Loucy (cell line): ENCODE data around the gene GPR39.

Source experiments
- H2AFZ ChIP-seq: fragments of 200-600 bp; sonication (generic); 2 replicates; pipeline ENCODE4 v1.6.0; 2016; ENCODE audit warnings: antibody characterized with exemption, mild to moderate bottlenecking, low read length, moderate library complexity
- H3F3A ChIP-seq: fragments of 200-600 bp; 2 replicates; pipeline ENCODE4 v1.6.0; 2016; ENCODE audit warnings: antibody characterized with exemption, low read depth, mild to moderate bottlenecking
- H3K27me3 ChIP-seq: fragments of 200-600 bp; sonication (generic); 2 replicates; pipeline ENCODE4 v1.6.1; 2014; ENCODE audit warnings: low read length, mild to moderate bottlenecking; ENCODE audit not compliant: insufficient read depth, poor library complexity, severe bottlenecking
- H3K36me3 ChIP-seq: fragments of 200-600 bp; sonication (generic); 2 replicates; pipeline ENCODE4 v1.6.1; 2016; ENCODE audit warnings: low read length; ENCODE audit not compliant: insufficient read depth
- H3K4me1 ChIP-seq: fragments of 200-600 bp; sonication (generic); 2 replicates; pipeline ENCODE4 v1.5.1; 2014; ENCODE audit warnings: low read length, mild to moderate bottlenecking; ENCODE audit not compliant: insufficient read depth, poor library complexity, severe bottlenecking
- H3K4me2 ChIP-seq: fragments of 200-600 bp; sonication (generic); 2 replicates; pipeline ENCODE4 v1.6.0; 2014; ENCODE audit warnings: antibody characterized with exemption, low read length, low read depth, mild to moderate bottlenecking; ENCODE audit not compliant: poor library complexity, severe bottlenecking
- H3K4me3 ChIP-seq: fragments of 200-600 bp; sonication (generic); 2 replicates; pipeline ENCODE4 v1.5.1; 2014; ENCODE audit warnings: low read length, mild to moderate bottlenecking, mixed read lengths; ENCODE audit not compliant: poor library complexity, severe bottlenecking
- H3K79me2 ChIP-seq: fragments of 200-600 bp; sonication (generic); 2 replicates; pipeline ENCODE4 v1.6.1; 2014; ENCODE audit warnings: low read length; ENCODE audit not compliant: insufficient read depth
- H3K9ac ChIP-seq: fragments of 200-600 bp; sonication (generic); 2 replicates; pipeline ENCODE4 v1.6.0; 2014; ENCODE audit warnings: mild to moderate bottlenecking, low read depth, low read length, moderate library complexity; ENCODE audit not compliant: poor library complexity, severe bottlenecking
- H3K9me2 ChIP-seq: fragments of 200-600 bp; sonication (generic); replicated peaks from 2 replicates; pipeline ENCODE4 v1.6.1; 2016; ENCODE audit warnings: low read depth, low read length, mixed read lengths
- H3K9me3 ChIP-seq: fragments of 200-600 bp; sonication (generic); 2 replicates; pipeline ENCODE4 v1.6.1; 2014; ENCODE audit warnings: mild to moderate bottlenecking, antibody characterized with exemption, low read length, low read depth; ENCODE audit not compliant: insufficient read depth
- H4K20me1 ChIP-seq: fragments of 200-600 bp; sonication (generic); 2 replicates; pipeline ENCODE4 v1.6.0; 2014; ENCODE audit warnings: antibody characterized with exemption, low read length, mild to moderate bottlenecking; ENCODE audit not compliant: insufficient read depth, poor library complexity, severe bottlenecking
- EZH2phosphoT487 ChIP-seq: fragments of 200-600 bp; IDR thresholded peaks from 2 replicates; pipeline ENCODE4 v1.6.1; 2018; ENCODE audit warnings: antibody characterized with exemption, mild to moderate bottlenecking, moderate library complexity, borderline replicate concordance
- TF ChIP-seq, protein P1 (sequence below): fragments of 200-600 bp; sonication (generic); conservative IDR thresholded peaks from 2 replicates; pipeline ENCODE4 v1.5.1; 2014; ENCODE audit warnings: mild to moderate bottlenecking, antibody characterized with exemption, low read length

GPR39 gene

GRCh38 chr2:132656266-132656975 lies 239.8 kb downstream of the GPR39 start:
- Histone ChIP-seq H3K79me2 (no peaks in the 10 kb centered on the region), H3K9me2 (no peaks in the 10 kb centered on the region), H3F3A (no peaks in the 10 kb centered on the region), H3K27me3 (no peaks in the 10 kb centered on the region), H3K4me3 (no peak overlapping the region), H3K4me2 (no peak overlapping the region), H3K36me3 (no peaks in the 10 kb centered on the region), H4K20me1 (no peaks in the 10 kb centered on the region), H3K9me3 (no peaks in the 10 kb centered on the region), H3K9ac (no peak overlapping the region), H2AFZ (no peak overlapping the region), H3K4me1 (no peaks in the 10 kb centered on the region)
- TF ChIP-seq EZH2phosphoT487 = no peak
- TF ChIP-seq, protein P1, sequence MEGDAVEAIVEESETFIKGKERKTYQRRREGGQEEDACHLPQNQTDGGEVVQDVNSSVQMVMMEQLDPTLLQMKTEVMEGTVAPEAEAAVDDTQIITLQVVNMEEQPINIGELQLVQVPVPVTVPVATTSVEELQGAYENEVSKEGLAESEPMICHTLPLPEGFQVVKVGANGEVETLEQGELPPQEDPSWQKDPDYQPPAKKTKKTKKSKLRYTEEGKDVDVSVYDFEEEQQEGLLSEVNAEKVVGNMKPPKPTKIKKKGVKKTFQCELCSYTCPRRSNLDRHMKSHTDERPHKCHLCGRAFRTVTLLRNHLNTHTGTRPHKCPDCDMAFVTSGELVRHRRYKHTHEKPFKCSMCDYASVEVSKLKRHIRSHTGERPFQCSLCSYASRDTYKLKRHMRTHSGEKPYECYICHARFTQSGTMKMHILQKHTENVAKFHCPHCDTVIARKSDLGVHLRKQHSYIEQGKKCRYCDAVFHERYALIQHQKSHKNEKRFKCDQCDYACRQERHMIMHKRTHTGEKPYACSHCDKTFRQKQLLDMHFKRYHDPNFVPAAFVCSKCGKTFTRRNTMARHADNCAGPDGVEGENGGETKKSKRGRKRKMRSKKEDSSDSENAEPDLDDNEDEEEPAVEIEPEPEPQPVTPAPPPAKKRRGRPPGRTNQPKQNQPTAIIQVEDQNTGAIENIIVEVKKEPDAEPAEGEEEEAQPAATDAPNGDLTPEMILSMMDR = no peak

DNA sequence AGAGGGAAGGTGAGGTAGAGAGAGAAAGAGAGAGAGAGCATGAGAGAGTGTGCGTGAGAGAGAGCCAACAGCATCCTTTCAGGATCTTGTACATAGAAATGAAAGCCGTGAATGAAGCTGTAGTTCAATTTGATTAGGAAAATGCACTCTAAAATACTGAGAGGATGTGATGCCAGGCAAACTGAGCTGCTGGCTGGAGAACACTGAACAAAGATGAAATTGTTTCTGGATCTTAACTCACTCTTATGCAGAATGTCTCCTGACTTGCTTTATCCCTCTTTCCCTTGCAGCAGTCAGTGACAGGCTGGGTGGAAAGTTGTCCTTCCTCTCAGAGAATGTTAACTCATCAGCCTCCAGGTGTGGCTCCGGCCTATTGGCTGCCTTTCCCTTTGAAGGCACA lies 242.7 kb downstream of the GPR39 start:
- no peaks in the 10 kb centered on the region for H3K4me1 ChIP-seq
- no peaks in the 10 kb centered on the region for H4K20me1 ChIP-seq
- no peaks in the 10 kb centered on the region for H3K9me2 ChIP-seq
- H3K9me3 ChIP-seq = no peaks in the 10 kb centered on the region
- no peak overlapping the region for H3K4me3 ChIP-seq
- no peak overlapping the region for H2AFZ ChIP-seq
- H3F3A ChIP-seq = no peaks in the 10 kb centered on the region
- no peaks in the 10 kb centered on the region for H3K27me3 ChIP-seq
- TF ChIP-seq, protein P1 = no peak
- no peak for TF ChIP-seq EZH2phosphoT487
- no peak overlapping the region for H3K4me2 ChIP-seq
- no peaks in the 10 kb centered on the region for H3K36me3 ChIP-seq
- H3K9ac ChIP-seq = no peak overlapping the region
- H3K79me2 ChIP-seq = no peaks in the 10 kb centered on the region

DNA sequence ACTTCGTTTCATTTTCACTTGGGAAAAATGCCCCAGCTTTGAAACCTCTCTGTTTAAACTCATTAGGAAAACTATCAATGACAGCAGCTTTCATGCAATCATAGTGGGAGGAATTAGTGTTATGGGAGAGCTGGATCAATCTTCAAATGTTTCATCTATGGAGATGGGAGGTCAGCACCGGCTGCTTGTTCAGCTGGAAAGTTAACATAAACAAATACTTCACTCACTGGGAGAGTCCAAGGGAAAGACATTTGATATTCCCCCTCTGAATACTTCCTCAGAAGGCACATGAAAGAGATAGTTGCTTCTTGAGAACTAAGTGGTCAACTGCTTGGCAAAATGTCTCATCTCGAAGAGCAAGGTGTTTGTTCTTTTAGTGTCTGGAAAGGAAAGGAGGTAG lies 246.1 kb downstream of the GPR39 start:
- Histone ChIP-seq H3F3A (no peaks in the 10 kb centered on the region), H3K9me3 (no peaks in the 10 kb centered on the region), H3K4me1 (no peaks in the 10 kb centered on the region), H4K20me1 (no peaks in the 10 kb centered on the region), H3K4me2 (no peak overlapping the region), H3K4me3 (no peak overlapping the region), H2AFZ (no peak overlapping the region), H3K36me3 (no peaks in the 10 kb centered on the region), H3K9ac (no peak overlapping the region), H3K27me3 (no peaks in the 10 kb centered on the region), H3K9me2 (no peaks in the 10 kb centered on the region), H3K79me2 (no peaks in the 10 kb centered on the region)
- no peak for TF ChIP-seq EZH2phosphoT487
- TF ChIP-seq, protein P1 = no peak
